HG02610 (cell line): ENCODE results near the gene ERFL.

ENCODE experiments used
- ATAC-seq: cut with Tn5 transposase; IDR thresholded peaks from one replicate; pipeline ENCODE4 v1.9.1; 2021; ENCODE audit warnings: mild to moderate bottlenecking, moderate library complexity; ENCODE audit not compliant: unreplicated experiment

ERFL gene

GRCh38 chr19:41901707-41902360 lies 26.4 kb downstream of the ERFL start:
- no peak for ATAC-seq

DNA sequence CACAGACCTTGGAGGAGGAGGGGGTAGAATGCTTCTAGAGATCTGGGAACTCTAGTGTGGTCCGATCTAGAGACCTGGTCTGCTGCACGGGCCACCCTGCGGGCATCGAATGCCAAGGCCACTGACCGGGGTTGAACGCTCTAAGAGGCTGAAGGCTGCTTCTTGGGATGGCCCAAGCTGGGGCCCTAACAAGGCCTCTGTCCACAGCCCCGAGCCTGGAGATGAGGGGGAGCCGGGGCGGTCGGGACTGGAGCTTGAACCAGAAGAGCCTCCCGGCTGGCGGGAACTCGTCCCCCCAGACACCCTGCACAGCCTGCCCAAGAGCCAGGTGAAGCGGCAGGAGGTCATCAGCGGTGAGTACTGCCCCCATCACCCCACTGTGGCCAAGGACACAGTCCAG lies 30.0 kb downstream of the ERFL start:
- ATAC-seq, result no peak

DNA sequence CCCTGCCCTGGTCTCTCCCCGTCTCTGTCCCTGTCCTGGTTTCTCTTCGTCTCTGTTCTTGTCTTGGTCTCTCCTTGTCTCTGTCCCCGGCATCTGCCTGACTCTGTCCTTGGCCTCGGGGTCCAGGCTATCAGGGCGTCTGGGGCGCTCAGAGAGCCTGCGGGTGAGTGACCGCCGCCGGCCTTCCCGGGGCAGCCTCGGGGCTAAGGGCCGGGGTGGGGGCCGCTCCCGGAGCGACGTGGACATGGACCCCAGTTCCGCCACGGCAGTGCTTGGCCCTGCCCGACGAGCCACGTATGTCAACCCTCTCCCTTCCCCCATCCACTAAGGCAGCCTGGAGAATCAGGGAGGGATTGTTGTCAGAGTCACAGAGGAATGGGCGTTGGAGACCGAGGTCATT lies 30.4 kb downstream of the ERFL start:
- no peak for ATAC-seq

DNA sequence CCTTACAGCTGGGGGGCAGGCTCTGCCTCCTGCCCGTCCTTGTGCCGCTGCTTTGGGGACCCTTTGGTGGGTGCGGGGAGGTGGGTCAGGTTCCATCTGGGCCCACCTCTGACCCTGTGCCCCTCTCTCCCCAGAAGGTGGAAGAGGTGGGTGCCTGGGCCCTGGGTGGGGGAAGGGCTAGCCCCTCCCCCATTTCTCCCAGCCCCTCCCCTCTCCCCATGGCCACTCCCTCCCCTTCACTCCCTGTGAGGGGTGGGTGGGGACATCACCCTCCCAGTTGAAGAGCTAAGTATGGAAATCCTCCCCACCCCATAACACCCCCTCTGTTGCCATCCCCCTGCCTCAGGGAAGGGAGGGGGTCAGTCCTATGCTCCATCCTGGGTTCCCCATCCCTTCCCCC lies 31.1 kb downstream of the ERFL start:
- no peak for ATAC-seq

DNA sequence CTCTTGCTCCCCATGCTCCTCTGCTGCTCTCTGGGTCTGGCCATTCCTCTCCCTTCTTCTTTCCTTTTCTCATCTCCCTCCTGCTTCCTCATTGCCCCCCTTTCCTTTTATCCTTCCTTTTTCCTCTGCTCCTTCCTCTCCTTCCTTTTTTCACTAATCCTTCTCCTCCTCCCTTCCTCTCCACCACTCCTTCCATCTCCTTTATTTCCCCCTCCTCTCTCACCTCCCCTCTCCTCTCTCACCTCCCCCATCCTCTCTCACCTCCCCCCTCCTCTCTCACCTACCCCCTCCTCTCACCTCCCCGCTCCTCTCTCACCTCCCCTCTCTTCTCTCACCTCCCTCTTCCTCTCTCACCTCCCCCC lies 31.7 kb downstream of the ERFL start:
- ATAC-seq, result no peak

- no peak for ATAC-seq
Observed at GRCh38 chr19:41895745-41896580, 32.3 kb downstream of the ERFL start.

GRCh38 chr19:41894350-41894749 lies 33.9 kb downstream of the ERFL start:
- ATAC-seq, result no peak

- ATAC-seq, result no peak
Observed at GRCh38 chr19:41893899-41894298, 34.4 kb downstream of the ERFL start.

- no peak for ATAC-seq
Observed at GRCh38 chr19:41892173-41892902, 35.9 kb downstream of the ERFL start.

- ATAC-seq, result no peak
Observed at GRCh38 chr19:41890936-41891335, 37.3 kb downstream of the ERFL start.

DNA sequence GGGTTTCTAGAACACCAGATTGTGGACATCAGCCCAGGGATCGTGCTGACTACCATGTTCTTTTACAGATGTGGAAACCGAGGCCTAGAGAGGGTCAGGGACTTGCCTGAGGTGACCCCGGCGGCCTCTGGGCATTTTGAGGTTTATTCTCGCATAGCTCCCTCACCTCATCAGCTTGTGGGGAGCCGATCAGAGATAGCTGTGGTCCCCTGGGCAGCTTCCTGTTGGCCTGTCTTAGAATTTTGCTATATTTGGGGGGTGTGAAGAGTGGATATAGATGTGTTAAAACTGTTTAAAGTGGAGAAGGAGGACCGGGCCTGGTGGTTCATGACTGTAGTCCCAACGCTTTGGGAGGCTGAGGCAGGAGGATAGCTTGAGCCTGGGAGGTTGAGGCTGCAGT lies 38.4 kb downstream of the ERFL start:
- no peak for ATAC-seq

- no peak for ATAC-seq
Observed at GRCh38 chr19:41888926-41889325, 39.3 kb downstream of the ERFL start.

- ATAC-seq, result no peak
Observed at GRCh38 chr19:41887711-41888382, 40.4 kb downstream of the ERFL start.

DNA sequence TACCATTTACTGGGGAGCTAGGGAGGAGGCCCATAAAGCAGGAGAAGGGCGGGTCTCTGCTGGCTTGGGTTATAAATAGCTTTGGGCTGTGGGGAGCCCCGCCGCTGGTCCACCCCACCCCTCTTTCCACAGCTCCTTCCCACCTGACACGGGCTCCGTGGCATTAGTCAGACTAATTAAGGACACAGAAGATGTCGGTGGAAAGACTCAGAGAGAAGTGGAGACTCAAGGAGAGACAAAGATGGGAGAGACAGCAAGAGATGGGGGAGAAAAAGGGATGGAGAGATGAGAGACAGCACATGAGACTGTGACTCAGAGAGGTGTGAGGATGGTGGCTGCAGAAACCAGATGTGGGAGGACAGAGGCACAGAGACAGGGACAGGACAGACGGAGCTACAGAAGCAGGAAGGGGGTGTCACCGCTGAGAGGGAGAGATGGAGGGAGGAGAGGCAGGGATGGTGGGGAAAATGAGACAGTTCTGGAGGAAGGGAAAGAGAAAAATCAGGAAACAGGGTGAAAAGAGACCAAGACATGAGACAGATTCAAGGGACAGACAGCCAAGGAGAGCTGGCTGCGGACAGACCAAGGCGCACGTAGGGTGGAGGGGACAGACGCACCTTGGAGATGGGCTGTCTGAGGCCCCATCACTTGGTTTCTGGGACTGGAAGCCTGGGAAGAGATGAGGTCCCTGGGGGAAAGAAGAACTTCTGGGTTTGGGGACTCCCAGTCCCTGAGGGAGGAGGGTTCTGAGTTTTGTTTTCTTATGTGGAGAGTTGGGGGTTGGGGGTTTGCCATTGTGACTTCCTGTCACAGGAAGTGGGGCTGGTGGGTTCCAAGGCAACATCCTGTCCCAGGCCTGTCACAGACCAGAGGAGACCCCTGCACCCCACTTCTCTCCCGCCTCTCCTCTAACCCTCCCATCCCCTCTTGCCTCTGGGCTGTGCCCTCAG lies 41.2 kb downstream of the ERFL start:
- no peak for ATAC-seq

DNA sequence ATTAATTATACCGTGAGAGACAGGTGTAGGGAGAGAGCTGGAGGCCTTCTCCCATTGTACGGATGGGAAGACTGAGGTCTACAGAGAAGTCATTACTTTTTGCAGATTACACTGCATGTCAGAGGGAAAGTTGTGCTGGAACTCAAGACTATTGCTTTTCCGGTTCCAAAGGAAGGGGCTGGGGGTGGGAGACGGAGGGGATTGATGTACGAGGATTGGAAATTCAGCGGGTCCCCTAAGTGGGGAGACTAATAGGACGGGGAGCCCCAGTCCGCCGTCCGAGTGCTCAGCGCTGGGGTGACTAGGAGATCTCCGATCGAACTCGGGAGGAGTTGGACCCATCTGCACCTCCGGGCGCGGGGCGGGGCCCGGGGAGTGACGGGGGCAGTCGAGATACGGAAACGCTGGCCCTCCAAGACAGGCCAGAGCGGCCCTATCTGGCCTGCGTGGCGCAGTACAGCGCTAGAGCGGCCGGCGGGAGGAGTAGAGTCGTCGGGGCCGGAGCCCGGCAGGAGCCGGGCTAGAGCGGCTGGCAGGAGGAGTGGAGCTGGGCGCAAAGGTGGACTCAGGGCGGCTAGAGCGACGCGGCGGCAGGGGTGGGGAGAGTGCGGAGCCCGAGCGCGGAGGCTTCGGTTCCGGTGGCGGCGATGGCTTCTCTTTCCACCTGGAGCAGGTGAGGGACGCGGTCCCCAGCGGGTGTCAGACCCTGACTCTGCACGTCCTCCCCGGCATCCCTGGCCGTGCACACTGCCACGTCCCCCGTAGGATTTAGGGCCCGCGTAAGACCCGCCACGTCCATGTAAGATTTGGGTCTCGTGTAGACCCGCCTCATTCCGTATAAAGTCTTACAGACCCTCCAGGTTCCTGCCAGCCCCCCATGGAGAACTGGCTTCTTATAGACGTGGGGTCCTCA lies 44.2 kb downstream of the ERFL start:
- peak; percentile 76 for ATAC-seq

DNA sequence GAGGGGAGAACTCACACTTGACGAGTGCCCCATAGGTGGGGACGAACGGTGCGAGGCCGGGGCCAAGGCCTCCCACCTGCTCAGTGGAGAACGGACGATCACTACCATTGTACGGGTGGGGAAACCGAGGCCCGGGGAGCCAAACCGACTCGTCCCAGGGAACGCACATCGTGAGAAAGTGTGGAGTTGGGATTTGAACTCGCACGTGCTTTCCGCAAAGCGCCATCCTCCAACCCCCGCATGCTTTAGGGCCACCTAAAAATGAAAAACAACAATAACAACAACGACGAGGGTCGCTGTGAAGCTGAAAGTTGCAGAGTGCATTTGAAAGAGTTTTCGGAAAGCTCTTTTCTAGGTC lies 44.8 kb downstream of the ERFL start:
- ATAC-seq, result no peak

- ATAC-seq, result no peak
Observed at GRCh38 chr19:41882568-41883462, 45.4 kb downstream of the ERFL start, which contains the start of gene ARHGEF1. Gene ARHGEF1 (plus strand): TSS chr19:41883184. CDS start chr19:41888083, 4,899 bp downstream.

DNA sequence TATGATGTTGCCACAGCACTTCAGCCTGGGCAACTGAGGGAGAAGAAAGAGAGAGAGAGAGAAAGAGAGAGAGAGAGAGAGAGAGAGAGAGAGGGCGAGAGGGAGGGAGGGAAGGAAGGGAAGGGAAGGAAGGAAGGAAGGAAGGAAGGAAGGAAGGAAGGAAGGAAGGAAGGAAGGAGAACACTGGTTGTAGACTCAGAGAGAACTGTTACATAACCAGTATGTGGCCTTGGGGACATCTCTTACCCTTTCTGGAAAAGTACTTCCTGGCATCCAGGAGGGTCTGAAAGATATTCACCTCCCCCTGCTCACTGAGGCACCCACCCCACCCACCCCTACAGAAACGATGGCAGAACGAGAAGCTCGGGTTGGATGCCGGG lies 47.9 kb downstream of the ERFL start:
- ATAC-seq, result no peak
